IPS DF 4.7 (cell line): ENCODE results near the gene SNX6.
"Not testable (repeated sequence)": the region's sequence is repeated elsewhere in the genome, so short reads cannot be mapped to it uniquely, and the experiment has no call there.

ENCODE experiments used
- DNase-seq: peaks from one replicate; pipeline ENCODE4 v3.0.0-alpha.2; 2013; ENCODE audit warnings: low spot score; ENCODE audit errors: extremely low read depth

Gene SNX6

GRCh38 chr14:34568803-34569202, 61.1 kb downstream of the SNX6 start:
- DNase-seq: no peak

- DNase-seq: no peak
Measured at GRCh38 chr14:34562776-34563150, 67.2 kb downstream of the SNX6 start.

- DNase-seq: not testable (repeated sequence)
Measured at GRCh38 chr14:34562037-34562775, 67.7 kb downstream of the SNX6 start.

- not testable (repeated sequence) for DNase-seq
Measured at GRCh38 chr14:34556498-34556829, 73.5 kb downstream of the SNX6 start.

GRCh38 chr14:34555583-34556497, 74.1 kb downstream of the SNX6 start:
- not testable (repeated sequence) for DNase-seq

GRCh38 chr14:34554540-34555250, 75.3 kb downstream of the SNX6 start:
- DNase-seq: no peak

GRCh38 chr14:34549276-34549966, 80.5 kb downstream of the SNX6 start:
- not testable (repeated sequence) for DNase-seq

- no peak for DNase-seq
Measured at GRCh38 chr14:34548472-34548981, 81.4 kb downstream of the SNX6 start.

GRCh38 chr14:34547136-34547520, 82.8 kb downstream of the SNX6 start:
- DNase-seq: not testable (repeated sequence)

- DNase-seq: not testable (repeated sequence)
Measured at GRCh38 chr14:34546272-34547135, 83.4 kb downstream of the SNX6 start.

- DNase-seq: not testable (repeated sequence)
Measured at GRCh38 chr14:34540181-34541059, 89.5 kb downstream of the SNX6 start.

GRCh38 chr14:34539407-34540180, 90.4 kb downstream of the SNX6 start, which contains the start of gene EAPP:
TSS of gene EAPP (minus strand) at chr14:34539701. CDS start at chr14:34539628, 73 bp downstream.
- DNase-seq: peak; percentile 76

- DNase-seq: no peak
Measured at GRCh38 chr14:34538871-34539406, 91.0 kb downstream of the SNX6 start.

GRCh38 chr14:34538096-34538495, 91.9 kb downstream of the SNX6 start:
- not testable (repeated sequence) for DNase-seq

- no peak for DNase-seq
Measured at GRCh38 chr14:34537677-34538009, 92.3 kb downstream of the SNX6 start.

- DNase-seq: no peak
Measured at GRCh38 chr14:34536951-34537676, 92.8 kb downstream of the SNX6 start.

- DNase-seq: no peak
Measured at GRCh38 chr14:34527591-34527990, 102.4 kb downstream of the SNX6 start.
